HG03442 (cell line): Measurements from ENCODE around the gene MRFAP1L1.

Experiments used
- ATAC-seq: cut with Tn5 transposase; IDR thresholded peaks from one replicate; pipeline ENCODE4 v1.9.1; 2021; ENCODE audit warnings: mild to moderate bottlenecking, moderate library complexity; ENCODE audit not compliant: unreplicated experiment

MRFAP1L1 gene

GRCh38 chr4:6663596-6664393 lies 45.9 kb downstream of the MRFAP1L1 start:
- no peak for ATAC-seq

GRCh38 chr4:6662591-6662990 lies 47.1 kb downstream of the MRFAP1L1 start:
- ATAC-seq: no peak

- ATAC-seq: no peak
These were observed 49.2 kb downstream of the MRFAP1L1 start for GRCh38 chr4:6660430-6660829.

GRCh38 chr4:6659897-6660296 lies 49.8 kb downstream of the MRFAP1L1 start:
- no peak for ATAC-seq

GRCh38 chr4:6658597-6659075 lies 51.0 kb downstream of the MRFAP1L1 start:
- ATAC-seq: no peak

- no peak for ATAC-seq
These were observed 51.5 kb downstream of the MRFAP1L1 start for GRCh38 chr4:6658209-6658595.
